Smooth muscle cell (in vitro differentiated cells): Measurements from ENCODE around the gene ERBB2. TPM values are rescaled to one million over a fixed set of nuclear protein-coding genes. Genes with fewer than 3 reads are reported as not detected.
A peak's percentile ranks its signal among the peaks of the same experiment; 100 is the strongest.

ENCODE experiments used
- DNase-seq: peaks from one replicate; lab custom pipeline; 2025; ENCODE audit not compliant: unreplicated experiment; lab: John Stamatoyannopoulos, UW
- H2AFZ ChIP-seq: fragments of 200-600 bp; sonication (generic); 2 replicates; pipeline ENCODE4 v1.6.0; 2016; ENCODE audit warnings: antibody characterized with exemption, low read depth, mild to moderate bottlenecking
- H3F3A ChIP-seq: fragments of 200-600 bp; sonication (generic); 2 replicates; pipeline ENCODE4 v1.6.0; 2017; ENCODE audit warnings: antibody characterized with exemption, low read depth
- H3K27ac ChIP-seq: fragments of 200-600 bp; sonication (generic); 2 replicates; pipeline ENCODE4 v1.5.1; 2016; ENCODE audit warnings: low read depth, mild to moderate bottlenecking
- H3K27me3 ChIP-seq: fragments of 200-600 bp; sonication (generic); 2 replicates; pipeline ENCODE4 v1.6.1; 2016; ENCODE audit warnings: low read depth, mild to moderate bottlenecking
- H3K36me3 ChIP-seq: fragments of 200-600 bp; sonication (generic); 2 replicates; pipeline ENCODE4 v1.5.1; 2016; ENCODE audit warnings: low read depth
- H3K4me1 ChIP-seq: fragments of 200-600 bp; sonication (generic); 2 replicates; pipeline ENCODE4 v1.5.1; 2016; ENCODE audit warnings: low read depth
- H3K4me2 ChIP-seq: fragments of 200-600 bp; sonication (generic); 2 replicates; pipeline ENCODE4 v1.6.0; 2016; ENCODE audit warnings: mild to moderate bottlenecking
- H3K4me3 ChIP-seq: fragments of 200-600 bp; sonication (generic); 2 replicates; pipeline ENCODE4 v1.5.1; 2016; ENCODE audit warnings: mild to moderate bottlenecking
- H3K79me2 ChIP-seq: fragments of 200-600 bp; sonication (generic); 2 replicates; pipeline ENCODE4 v1.6.0; 2016; ENCODE audit warnings: low read depth, mild to moderate bottlenecking
- H3K9ac ChIP-seq: fragments of 200-600 bp; sonication (generic); 2 replicates; pipeline ENCODE4 v1.6.0; 2016; ENCODE audit warnings: low read depth
- H3K9me3 ChIP-seq: fragments of 200-600 bp; sonication (generic); replicated peaks from 2 replicates; pipeline ENCODE4 v1.5.1; 2016; ENCODE audit warnings: low read depth
- H4K20me1 ChIP-seq: fragments of 200-600 bp; sonication (generic); 2 replicates; pipeline ENCODE4 v1.6.0; 2016; ENCODE audit warnings: low read depth
- WGBS: methylation state at CpG from one replicate; pipeline ENCODE4 v1.1.7; 2016; ENCODE audit warnings: low lambda C conversion rate; 5-methylcytosine and 5-hydroxymethylcytosine counted together
- polyA plus RNA-seq: library from polyadenylated mRNA; unstranded; fragments of >200 nt; fragmentation: Nextera tagmentation; extraction: Ambion mirVana; gene quantifications from 2 replicates; pipeline ENCODE4 v1.2.1, GENCODE V29; 2016
- total RNA-seq: library from RNA; depleted of rRNA; stranded (reverse); fragments of >200 nt; gene quantifications from 2 replicates; pipeline ENCODE4 v1.2.3, GENCODE V29; 2014
- TF ChIP-seq, protein P1 (sequence below): fragments of 200-600 bp; sonication (generic); IDR thresholded peaks from 2 replicates; pipeline ENCODE4 v1.5.1; 2017; ENCODE audit warnings: borderline replicate concordance, mild to moderate bottlenecking, antibody characterized with exemption; ENCODE audit not compliant: insufficient read depth, poor library complexity, severe bottlenecking

The ERBB2 gene
- total and polyA plus RNA-seq, 2 experiments from 2014 or later = 49.4 to 53.6 TPM

DNA sequence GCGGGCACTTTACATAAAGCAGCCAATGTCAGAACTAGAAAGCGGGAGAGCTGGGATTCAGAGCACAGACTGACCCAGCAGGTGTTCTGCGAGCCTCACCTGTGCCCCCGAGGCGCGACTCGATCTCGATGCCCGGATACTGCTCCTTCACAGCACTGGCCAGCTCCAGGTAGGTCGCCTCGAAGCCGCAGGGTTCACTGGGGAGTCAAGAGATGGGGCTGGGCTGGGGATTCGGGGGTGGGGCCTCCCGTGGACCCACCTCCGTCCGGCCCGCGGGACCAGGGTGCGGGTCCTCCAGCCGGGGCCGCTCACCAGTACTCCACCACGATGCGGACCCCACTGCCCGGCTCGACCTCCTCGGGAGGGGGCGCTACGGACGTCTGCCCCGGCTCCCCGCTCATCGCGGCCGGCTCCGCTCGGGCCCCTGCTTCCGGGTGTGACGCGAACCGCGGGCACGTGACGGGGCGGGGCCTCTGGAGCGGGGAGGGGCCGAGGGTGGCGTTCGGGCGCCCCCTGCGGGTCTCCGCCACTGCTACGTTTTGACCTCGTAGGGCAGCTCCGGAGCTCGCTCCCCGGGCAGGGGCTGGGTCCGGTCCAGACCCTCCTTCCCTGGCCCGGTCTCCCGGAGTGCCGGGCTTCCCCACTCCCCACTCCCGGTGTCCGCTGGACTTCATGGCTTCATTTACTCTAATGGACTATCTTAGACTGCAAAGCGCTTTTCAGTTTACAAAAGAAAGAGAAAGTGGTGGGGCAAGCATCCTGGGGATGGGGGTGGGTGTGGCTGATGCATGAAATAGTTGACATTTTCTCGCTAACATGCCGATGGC, 30.4 kb downstream of the ERBB2 start, which contains the start of gene MIEN1:
Gene MIEN1 (minus strand): TSS at position 438 of the 827 bp plus-strand sequence. CDS start 37 bp downstream, at position 401.
- Histone ChIP-seq H3K9ac (peak within 1 kb of the TSS; percentile 76), H3K9me3 (no peaks in the 10 kb centered on the region), H3K79me2 (no peaks in the 10 kb centered on the region), H3K27me3 (no peaks in the 10 kb centered on the region), H2AFZ (peak within 1 kb of the TSS; percentile 81), H3K4me2 (peak within 1 kb of the TSS; percentile 92), H3F3A (peaks cover 8% of the 10 kb centered on the region), H3K4me1 (no peaks in the 10 kb centered on the region), H3K36me3 (no peaks in the 10 kb centered on the region), H3K27ac (peak within 1 kb of the TSS; percentile 25), H4K20me1 (no peaks in the 10 kb centered on the region), H3K4me3 (peak within 1 kb of the TSS; percentile 68)
- TF ChIP-seq, protein P1, sequence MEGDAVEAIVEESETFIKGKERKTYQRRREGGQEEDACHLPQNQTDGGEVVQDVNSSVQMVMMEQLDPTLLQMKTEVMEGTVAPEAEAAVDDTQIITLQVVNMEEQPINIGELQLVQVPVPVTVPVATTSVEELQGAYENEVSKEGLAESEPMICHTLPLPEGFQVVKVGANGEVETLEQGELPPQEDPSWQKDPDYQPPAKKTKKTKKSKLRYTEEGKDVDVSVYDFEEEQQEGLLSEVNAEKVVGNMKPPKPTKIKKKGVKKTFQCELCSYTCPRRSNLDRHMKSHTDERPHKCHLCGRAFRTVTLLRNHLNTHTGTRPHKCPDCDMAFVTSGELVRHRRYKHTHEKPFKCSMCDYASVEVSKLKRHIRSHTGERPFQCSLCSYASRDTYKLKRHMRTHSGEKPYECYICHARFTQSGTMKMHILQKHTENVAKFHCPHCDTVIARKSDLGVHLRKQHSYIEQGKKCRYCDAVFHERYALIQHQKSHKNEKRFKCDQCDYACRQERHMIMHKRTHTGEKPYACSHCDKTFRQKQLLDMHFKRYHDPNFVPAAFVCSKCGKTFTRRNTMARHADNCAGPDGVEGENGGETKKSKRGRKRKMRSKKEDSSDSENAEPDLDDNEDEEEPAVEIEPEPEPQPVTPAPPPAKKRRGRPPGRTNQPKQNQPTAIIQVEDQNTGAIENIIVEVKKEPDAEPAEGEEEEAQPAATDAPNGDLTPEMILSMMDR = peak; percentile 86
- 3% methylated on average over 52 of the region's 65 CpGs for WGBS
- peak; percentile 83 for DNase-seq

DNA sequence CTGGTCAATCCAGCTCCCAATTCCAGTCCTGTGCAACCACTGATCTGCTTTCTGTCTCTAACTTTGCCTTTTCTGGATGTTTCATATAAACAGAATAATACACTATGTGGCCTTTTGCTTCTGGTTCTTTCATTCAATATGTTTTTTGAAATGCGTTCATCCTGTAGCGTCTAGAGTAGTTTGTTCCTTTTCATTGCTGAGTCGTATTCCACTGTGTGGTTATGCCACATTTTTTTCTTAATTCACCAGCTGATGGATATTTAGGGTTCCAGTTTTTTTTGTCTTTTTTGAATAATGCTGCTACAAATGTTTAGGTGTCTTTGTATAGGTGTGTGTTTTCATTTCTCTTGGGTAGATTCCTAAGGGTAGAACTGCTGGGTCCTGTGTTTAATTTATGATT, 32.7 kb downstream of the ERBB2 start:
- Histone ChIP-seq H3K4me1 (no peaks in the 10 kb centered on the region), H3F3A (peaks cover 8% of the 10 kb centered on the region), H3K79me2 (no peaks in the 10 kb centered on the region), H2AFZ (no peak overlapping the region), H3K4me2 (no peak overlapping the region), H3K27me3 (peaks cover 18% of the 10 kb centered on the region), H3K9me3 (no peaks in the 10 kb centered on the region), H3K27ac (no peak overlapping the region), H3K4me3 (no peak overlapping the region), H3K9ac (no peak overlapping the region), H3K36me3 (no peaks in the 10 kb centered on the region), H4K20me1 (no peaks in the 10 kb centered on the region)
- no peak for DNase-seq
- WGBS = 97% methylated on average over 3 of the region's 3 CpGs
- TF ChIP-seq, protein P1 = no peak

DNA sequence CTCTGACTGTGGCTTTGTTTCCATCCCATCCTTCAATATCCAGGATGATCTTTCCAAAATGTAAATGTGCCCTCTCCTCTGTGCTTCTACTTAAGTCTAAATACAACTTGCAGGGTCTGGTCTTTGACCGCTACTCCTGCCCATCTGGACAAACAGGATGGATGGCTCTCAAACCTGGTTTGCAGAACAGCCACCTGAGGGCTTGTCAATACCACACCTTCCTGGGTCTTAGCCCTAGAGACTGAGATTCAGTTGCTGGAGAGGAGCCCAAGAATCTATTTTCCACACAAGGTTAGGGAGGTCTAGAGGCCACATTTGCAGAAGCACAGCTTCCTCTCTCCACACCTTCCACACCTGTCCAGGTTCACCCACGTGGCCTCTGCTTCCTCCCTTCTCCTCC, 36.0 kb downstream of the ERBB2 start:
- Histone ChIP-seq H3K4me2 (no peak overlapping the region), H3K36me3 (no peaks in the 10 kb centered on the region)
- WGBS = 60% methylated on average over 2 of the region's 2 CpGs

More for the DNA sequence above, 36.0 kb downstream of the ERBB2 start:
- TF ChIP-seq, protein P1 = no peak
- H3K9ac ChIP-seq = no peak overlapping the region
- H3K79me2 ChIP-seq = no peaks in the 10 kb centered on the region
- no peak overlapping the region for H3K27ac ChIP-seq
- no peaks in the 10 kb centered on the region for H3K9me3 ChIP-seq
- no peak overlapping the region for H2AFZ ChIP-seq
- peaks cover 16% of the 10 kb centered on the region for H3K4me1 ChIP-seq
- no peak for DNase-seq
- H3F3A ChIP-seq = no peaks in the 10 kb centered on the region
- peaks cover 48% of the 10 kb centered on the region for H3K27me3 ChIP-seq
- no peaks in the 10 kb centered on the region for H4K20me1 ChIP-seq
- H3K4me3 ChIP-seq = no peak overlapping the region
